ELF-1 (cell line): ENCODE data around the gene CHST8.
"Not testable (repeated sequence)": the region's sequence is repeated elsewhere in the genome, so short reads cannot be mapped to it uniquely, and the experiment has no call there.

Experiments
- DNase-seq: peaks from one replicate; pipeline ENCODE4 v3.0.0-alpha.2; 2016; ENCODE audit warnings: low read depth, low spot score

CHST8 gene

GRCh38 chr19:33641956-33642498 lies 20.3 kb downstream of the CHST8 start:
- DNase-seq, result no peak

- no peak for DNase-seq
Measured at GRCh38 chr19:33644284-33644836, 22.6 kb downstream of the CHST8 start.

GRCh38 chr19:33646306-33646705 lies 24.6 kb downstream of the CHST8 start:
- no peak for DNase-seq

- DNase-seq, result no peak
Measured at GRCh38 chr19:33647146-33647545, 25.4 kb downstream of the CHST8 start.

- DNase-seq, result no peak
Measured at GRCh38 chr19:33649627-33650305, 28.0 kb downstream of the CHST8 start.

GRCh38 chr19:33653684-33654083 lies 31.9 kb downstream of the CHST8 start:
- no peak for DNase-seq

- DNase-seq, result no peak
Measured at GRCh38 chr19:33654840-33655508, 33.2 kb downstream of the CHST8 start.

GRCh38 chr19:33659835-33660234 lies 38.1 kb downstream of the CHST8 start:
- no peak for DNase-seq

- no peak for DNase-seq
Measured at GRCh38 chr19:33660410-33661124, 38.8 kb downstream of the CHST8 start.

- DNase-seq, result no peak
Measured at GRCh38 chr19:33661336-33661735, 39.6 kb downstream of the CHST8 start.

GRCh38 chr19:33662391-33663092 lies 40.8 kb downstream of the CHST8 start:
- no peak for DNase-seq

GRCh38 chr19:33663316-33663715 lies 41.6 kb downstream of the CHST8 start:
- not testable (repeated sequence) for DNase-seq

- no peak for DNase-seq
Measured at GRCh38 chr19:33664744-33665143, 43.0 kb downstream of the CHST8 start.

GRCh38 chr19:33665776-33666595 lies 44.2 kb downstream of the CHST8 start:
- DNase-seq, result no peak

GRCh38 chr19:33667141-33667650 lies 45.4 kb downstream of the CHST8 start:
- DNase-seq, result no peak

- DNase-seq, result no peak
Measured at GRCh38 chr19:33667881-33668280, 46.1 kb downstream of the CHST8 start.

- no peak for DNase-seq
Measured at GRCh38 chr19:33668968-33669367, 47.2 kb downstream of the CHST8 start.

GRCh38 chr19:33669376-33669775 lies 47.6 kb downstream of the CHST8 start:
- no peak for DNase-seq

- no peak for DNase-seq
Measured at GRCh38 chr19:33670398-33670797, 48.6 kb downstream of the CHST8 start.

GRCh38 chr19:33671211-33671610 lies 49.5 kb downstream of the CHST8 start:
- DNase-seq, result no peak
